ENCODE results near the gene SLC38A7. TPM values are rescaled to one million over a fixed set of nuclear protein-coding genes. Genes with fewer than 3 reads are reported as not detected.
"Not testable (repeated sequence)": the region's sequence is repeated elsewhere in the genome, so short reads cannot be mapped to it uniquely, and the experiment has no call there.

Gene SLC38A7
- total RNA-seq, 1 experiment from 2014 or later, result 16.1 TPM

GRCh38 chr16:58655215-58655596 is 29.4 kb downstream of the SLC38A7 start:
- Histone ChIP-seq H3K36me3 (replicated peaks; ENCODE audit: control insufficient read depth, insufficient read depth, low read length) (no peaks in the 10 kb centered on the region), H3K4me3 (ENCODE audit: insufficient read depth, low read depth, low read length) (no peak overlapping the region), H3K27me3 (ENCODE audit: control insufficient read depth, insufficient read depth, low read length) (no peaks in the 10 kb centered on the region)
- no peak for DNase-seq

GRCh38 chr16:58654560-58655214 is 29.9 kb downstream of the SLC38A7 start:
- Histone ChIP-seq H3K4me3 (ENCODE audit: insufficient read depth, low read depth, low read length) (no peak overlapping the region), H3K36me3 (replicated peaks; ENCODE audit: control insufficient read depth, insufficient read depth, low read length) (no peaks in the 10 kb centered on the region), H3K27me3 (ENCODE audit: control insufficient read depth, insufficient read depth, low read length) (no peaks in the 10 kb centered on the region)
- DNase-seq, result peak; percentile 30

GRCh38 chr16:58652741-58653140 is 31.8 kb downstream of the SLC38A7 start:
- Histone ChIP-seq H3K36me3 (replicated peaks; ENCODE audit: control insufficient read depth, insufficient read depth, low read length) (no peaks in the 10 kb centered on the region), H3K4me3 (ENCODE audit: insufficient read depth, low read depth, low read length) (no peak overlapping the region), H3K27me3 (ENCODE audit: control insufficient read depth, insufficient read depth, low read length) (no peaks in the 10 kb centered on the region)
- DNase-seq, result peak; percentile 91

GRCh38 chr16:58651965-58652348 is 32.6 kb downstream of the SLC38A7 start:
- no peak for DNase-seq
- Histone ChIP-seq H3K36me3 (replicated peaks; ENCODE audit: control insufficient read depth, insufficient read depth, low read length) (no peaks in the 10 kb centered on the region), H3K27me3 (ENCODE audit: control insufficient read depth, insufficient read depth, low read length) (no peaks in the 10 kb centered on the region), H3K4me3 (ENCODE audit: insufficient read depth, low read depth, low read length) (no peak overlapping the region)

- H3K36me3 ChIP-seq (replicated peaks; ENCODE audit: control insufficient read depth, insufficient read depth, low read length), result no peaks in the 10 kb centered on the region
- no peak overlapping the region for H3K4me3 ChIP-seq (ENCODE audit: insufficient read depth, low read depth, low read length)
- DNase-seq, result no peak
- no peaks in the 10 kb centered on the region for H3K27me3 ChIP-seq (ENCODE audit: control insufficient read depth, insufficient read depth, low read length)
These were observed 34.9 kb downstream of the SLC38A7 start for GRCh38 chr16:58649707-58650106.

- no peak for DNase-seq
- no peak overlapping the region for H3K4me3 ChIP-seq (ENCODE audit: insufficient read depth, low read depth, low read length)
- H3K36me3 ChIP-seq (replicated peaks; ENCODE audit: control insufficient read depth, insufficient read depth, low read length), result no peaks in the 10 kb centered on the region
- no peaks in the 10 kb centered on the region for H3K27me3 ChIP-seq (ENCODE audit: control insufficient read depth, insufficient read depth, low read length)
These were observed 37.5 kb downstream of the SLC38A7 start for GRCh38 chr16:58647107-58647506.

- Histone ChIP-seq H3K36me3 (replicated peaks; ENCODE audit: control insufficient read depth, insufficient read depth, low read length) (no peaks in the 10 kb centered on the region), H3K27me3 (ENCODE audit: control insufficient read depth, insufficient read depth, low read length) (no peaks in the 10 kb centered on the region), H3K4me3 (ENCODE audit: insufficient read depth, low read depth, low read length) (no peak overlapping the region)
- DNase-seq, result no peak
These were observed 39.6 kb downstream of the SLC38A7 start for GRCh38 chr16:58644765-58645487.

- DNase-seq, result no peak
- H3K4me3 ChIP-seq (ENCODE audit: insufficient read depth, low read depth, low read length), result no peak overlapping the region
- H3K27me3 ChIP-seq (ENCODE audit: control insufficient read depth, insufficient read depth, low read length), result no peaks in the 10 kb centered on the region
- H3K36me3 ChIP-seq (replicated peaks; ENCODE audit: control insufficient read depth, insufficient read depth, low read length), result no peaks in the 10 kb centered on the region
These were observed 40.5 kb downstream of the SLC38A7 start for GRCh38 chr16:58644108-58644507.

GRCh38 chr16:58640949-58641348 is 43.6 kb downstream of the SLC38A7 start:
- Histone ChIP-seq H3K4me3 (ENCODE audit: insufficient read depth, low read depth, low read length) (no peak overlapping the region), H3K36me3 (replicated peaks; ENCODE audit: control insufficient read depth, insufficient read depth, low read length) (no peaks in the 10 kb centered on the region), H3K27me3 (ENCODE audit: control insufficient read depth, insufficient read depth, low read length) (no peaks in the 10 kb centered on the region)
- no peak for DNase-seq

- no peaks in the 10 kb centered on the region for H3K36me3 ChIP-seq (replicated peaks; ENCODE audit: control insufficient read depth, insufficient read depth, low read length)
- H3K27me3 ChIP-seq (ENCODE audit: control insufficient read depth, insufficient read depth, low read length), result no peaks in the 10 kb centered on the region
- no peak overlapping the region for H3K4me3 ChIP-seq (ENCODE audit: insufficient read depth, low read depth, low read length)
- no peak for DNase-seq
These were observed 44.7 kb downstream of the SLC38A7 start for GRCh38 chr16:58639836-58640235.

GRCh38 chr16:58639230-58639629 is 45.3 kb downstream of the SLC38A7 start:
- H3K27me3 ChIP-seq (ENCODE audit: control insufficient read depth, insufficient read depth, low read length), result no peaks in the 10 kb centered on the region
- H3K4me3 ChIP-seq (ENCODE audit: insufficient read depth, low read depth, low read length), result no peak overlapping the region

GRCh38 chr16:58638148-58639036 is 46.2 kb downstream of the SLC38A7 start:
- DNase-seq, result peak; percentile 50
- Histone ChIP-seq H3K27me3 (ENCODE audit: control insufficient read depth, insufficient read depth, low read length) (no peaks in the 10 kb centered on the region), H3K4me3 (ENCODE audit: insufficient read depth, low read depth, low read length) (no peak overlapping the region), H3K36me3 (replicated peaks; ENCODE audit: control insufficient read depth, insufficient read depth, low read length) (no peaks in the 10 kb centered on the region)

More at GRCh38 chr16:58639230-58639629, 45.3 kb downstream of the SLC38A7 start:
- H3K36me3 ChIP-seq (replicated peaks; ENCODE audit: control insufficient read depth, insufficient read depth, low read length), result no peaks in the 10 kb centered on the region
- DNase-seq, result no peak

- H3K27me3 ChIP-seq (ENCODE audit: control insufficient read depth, insufficient read depth, low read length); DNase-seq; H3K36me3 ChIP-seq (replicated peaks; ENCODE audit: control insufficient read depth, insufficient read depth, low read length); H3K4me3 ChIP-seq (ENCODE audit: insufficient read depth, low read depth, low read length): not testable (repeated sequence)
These were observed 47.5 kb downstream of the SLC38A7 start for GRCh38 chr16:58637021-58637420.

GRCh38 chr16:58636466-58636865 is 48.1 kb downstream of the SLC38A7 start:
- no peak for DNase-seq
- H3K27me3 ChIP-seq (ENCODE audit: control insufficient read depth, insufficient read depth, low read length), result no peaks in the 10 kb centered on the region
- H3K36me3 ChIP-seq (replicated peaks; ENCODE audit: control insufficient read depth, insufficient read depth, low read length), result no peaks in the 10 kb centered on the region
- no peak overlapping the region for H3K4me3 ChIP-seq (ENCODE audit: insufficient read depth, low read depth, low read length)

GRCh38 chr16:58635502-58635901 is 49.1 kb downstream of the SLC38A7 start:
- no peak overlapping the region for H3K4me3 ChIP-seq (ENCODE audit: insufficient read depth, low read depth, low read length)
- no peak for DNase-seq
- no peaks in the 10 kb centered on the region for H3K27me3 ChIP-seq (ENCODE audit: control insufficient read depth, insufficient read depth, low read length)
- H3K36me3 ChIP-seq (replicated peaks; ENCODE audit: control insufficient read depth, insufficient read depth, low read length), result no peaks in the 10 kb centered on the region
